MCF 10A (cell line): ENCODE results near the gene LETM1. TPM values are rescaled to one million over a fixed set of nuclear protein-coding genes. Genes with fewer than 3 reads are reported as not detected.

Source experiments
- BruUV-seq: library from RNA; stranded (reverse); fragments of 400-500 nt; replicated peaks from 2 replicates; lab custom pipeline; 2021; lab: Mats Ljungman, UMichigan
- CTCF ChIA-PET: fragments of 300-600 bp; sonication (Branson Sonifier 250); formaldehyde crosslinking; extraction: SDS; loops from one replicate; lab custom pipeline; 2021; ENCODE audit warnings: antibody characterized with exemption, inconsistent platforms; lab: Yijun Ruan, JAX
- POLR2A ChIA-PET: fragments of 300-600, 350-650 bp; sonication (Branson Sonifier 250); formaldehyde crosslinking; extraction: SDS; loops from one replicate; lab custom pipeline; 2020; ENCODE audit warnings: antibody characterized with exemption, inconsistent platforms; lab: Yijun Ruan, JAX
- DNase-seq: peaks from one replicate; pipeline ENCODE4 v3.0.0-alpha.2; 2018; ENCODE audit not compliant: unreplicated experiment
- H3K27ac Mint-ChIP-seq: one replicate; pipeline ENCODE4 v1.8.0; 2022; ENCODE audit warnings: mild to moderate bottlenecking, low read depth, mixed read lengths; ENCODE audit not compliant: unreplicated experiment
- H3K27me3 Mint-ChIP-seq: one replicate; pipeline ENCODE4 v1.8.0; 2022; ENCODE audit warnings: mixed read lengths; ENCODE audit not compliant: insufficient read depth, unreplicated experiment
- H3K36me3 Mint-ChIP-seq: one replicate; pipeline ENCODE4 v1.8.0; 2022; ENCODE audit warnings: mild to moderate bottlenecking, moderate library complexity, mixed read lengths; ENCODE audit not compliant: insufficient read depth, unreplicated experiment
- H3K4me1 Mint-ChIP-seq: one replicate; pipeline ENCODE4 v1.8.0; 2022; ENCODE audit warnings: mixed read lengths; ENCODE audit not compliant: insufficient read depth, unreplicated experiment
- H3K4me3 Mint-ChIP-seq: one replicate; pipeline ENCODE4 v1.8.0; 2022; ENCODE audit warnings: mild to moderate bottlenecking, moderate library complexity, mixed read lengths; ENCODE audit not compliant: unreplicated experiment
- H3K9me3 Mint-ChIP-seq: one replicate; pipeline ENCODE4 v1.8.0; 2022; ENCODE audit warnings: mixed read lengths; ENCODE audit not compliant: unreplicated experiment
- intact Hi-C: fragments of 100-400 bp; cut with micrococcal nuclease; formaldehyde crosslinking; loops from 2 replicates; pipeline ENCODE4 v1.14.1; 2022
- total RNA-seq: library from RNA; stranded (reverse); gene quantifications from 2 replicates; pipeline ENCODE4 v1.2.3, GENCODE V29; 2022
- TF ChIP-seq, protein P1 (sequence below): fragments of 200-600 bp; IDR thresholded peaks from one replicate; pipeline ENCODE4 v1.8.0; 2022; ENCODE audit warnings: antibody characterized with exemption, mild to moderate bottlenecking; ENCODE audit not compliant: unreplicated experiment

Gene LETM1
- total RNA-seq, 1 experiment from 2014 or later = 85.0 TPM

DNA sequence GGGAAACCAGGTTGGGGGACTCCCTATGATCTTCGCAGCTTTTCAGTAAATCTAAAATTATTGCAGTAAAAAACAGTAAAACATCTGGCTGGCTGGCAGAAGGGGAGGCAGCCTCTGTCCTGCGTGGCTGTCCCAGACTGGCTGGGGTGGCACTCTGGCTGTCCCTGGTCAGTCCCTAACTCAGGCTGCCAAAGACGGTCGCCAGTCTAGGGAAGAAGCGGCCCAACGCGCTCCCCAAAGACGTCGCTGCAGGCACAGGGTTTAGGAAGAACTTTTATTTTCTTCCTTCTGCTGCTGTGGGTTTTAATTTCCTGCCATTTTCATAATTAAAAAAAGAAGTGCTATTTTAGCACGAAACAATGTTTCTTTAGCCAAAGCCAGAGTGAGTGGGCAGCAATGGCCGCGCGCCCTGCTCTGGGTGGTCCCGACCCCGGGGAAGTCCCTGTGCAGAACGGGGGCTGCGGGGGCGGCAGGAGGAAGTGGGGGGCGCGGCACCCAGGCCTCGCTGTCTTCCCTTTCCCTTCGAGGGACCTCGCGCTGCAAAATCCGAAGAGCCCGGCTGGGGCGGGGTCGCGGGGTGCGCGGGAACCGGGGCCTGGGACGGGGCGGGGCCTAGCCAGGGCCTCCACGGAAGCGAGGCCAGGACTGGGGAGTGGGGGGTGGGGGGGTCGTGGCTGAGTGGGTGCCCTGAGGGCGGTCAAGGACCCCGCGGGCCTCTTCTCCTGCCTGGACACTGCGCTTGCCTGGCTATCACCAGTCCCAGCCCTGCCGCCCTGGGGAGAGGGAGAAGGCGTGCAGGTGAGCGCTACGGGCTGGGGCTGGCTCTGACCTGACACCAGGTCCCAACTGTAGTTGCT is 6.3 kb upstream of the LETM1 start:
- TF ChIP-seq, protein P1, sequence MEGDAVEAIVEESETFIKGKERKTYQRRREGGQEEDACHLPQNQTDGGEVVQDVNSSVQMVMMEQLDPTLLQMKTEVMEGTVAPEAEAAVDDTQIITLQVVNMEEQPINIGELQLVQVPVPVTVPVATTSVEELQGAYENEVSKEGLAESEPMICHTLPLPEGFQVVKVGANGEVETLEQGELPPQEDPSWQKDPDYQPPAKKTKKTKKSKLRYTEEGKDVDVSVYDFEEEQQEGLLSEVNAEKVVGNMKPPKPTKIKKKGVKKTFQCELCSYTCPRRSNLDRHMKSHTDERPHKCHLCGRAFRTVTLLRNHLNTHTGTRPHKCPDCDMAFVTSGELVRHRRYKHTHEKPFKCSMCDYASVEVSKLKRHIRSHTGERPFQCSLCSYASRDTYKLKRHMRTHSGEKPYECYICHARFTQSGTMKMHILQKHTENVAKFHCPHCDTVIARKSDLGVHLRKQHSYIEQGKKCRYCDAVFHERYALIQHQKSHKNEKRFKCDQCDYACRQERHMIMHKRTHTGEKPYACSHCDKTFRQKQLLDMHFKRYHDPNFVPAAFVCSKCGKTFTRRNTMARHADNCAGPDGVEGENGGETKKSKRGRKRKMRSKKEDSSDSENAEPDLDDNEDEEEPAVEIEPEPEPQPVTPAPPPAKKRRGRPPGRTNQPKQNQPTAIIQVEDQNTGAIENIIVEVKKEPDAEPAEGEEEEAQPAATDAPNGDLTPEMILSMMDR = no peak
- intact Hi-C loops = no loop called here
- Mint-ChIP-seq H3K27ac (no peak overlapping the region), H3K4me1 (no peaks in the 10 kb centered on the region), H3K9me3 (no peaks in the 10 kb centered on the region), H3K4me3 (no peak overlapping the region), H3K36me3 (peaks cover 5% of the 10 kb centered on the region), H3K27me3 (no peaks in the 10 kb centered on the region)
- BruUV-seq = no TSS peak
- ChIA-PET POLR2A (interaction anchor here (0.6 to 1.8 kb wide), 3 partner anchors 8 to 189 kb away, joined by 3 to 4 read pairs (median 3); no protein-coding TSS in a partner anchor), CTCF (interaction anchor here (0.6 to 1.3 kb wide), 4 partner anchors 36 to 136 kb away, joined by 3 to 4 read pairs (median 4); no protein-coding TSS in a partner anchor)
- DNase-seq = no peak

DNA sequence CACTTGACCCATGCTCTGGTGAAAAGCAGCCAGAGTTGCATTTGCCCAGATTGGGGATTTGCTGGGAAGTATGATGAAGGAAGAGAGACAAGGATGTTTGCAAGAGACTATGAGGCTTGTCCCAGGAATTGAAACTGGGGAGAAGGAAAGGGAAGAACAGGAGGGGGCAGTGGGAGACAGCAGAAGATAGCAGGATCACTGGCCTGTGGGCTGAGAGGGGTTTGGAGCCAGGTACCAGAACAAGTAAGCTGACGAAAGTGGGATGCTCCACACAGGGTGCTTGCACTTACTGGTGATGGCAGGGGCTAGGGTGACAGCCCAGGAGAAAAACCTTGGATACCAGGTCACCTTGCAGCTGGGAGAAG is 3.4 kb upstream of the LETM1 start:
- H3K27me3 Mint-ChIP-seq = no peaks in the 10 kb centered on the region
- intact Hi-C loops = no loop called here
- no peak for DNase-seq
- TF ChIP-seq, protein P1 = no peak
- no peaks in the 10 kb centered on the region for H3K9me3 Mint-ChIP-seq
- no peak overlapping the region for H3K4me3 Mint-ChIP-seq
- H3K27ac Mint-ChIP-seq = no peak overlapping the region
- ChIA-PET CTCF (interaction anchor here (8.0 kb wide), 1 partner anchor 40 kb away, joined by 49 read pairs; no protein-coding TSS in a partner anchor), POLR2A (interaction anchor here (0.9 kb wide), 1 partner anchor 10 kb away, joined by 3 read pairs; no protein-coding TSS in a partner anchor)
- peaks cover 5% of the 10 kb centered on the region for H3K4me1 Mint-ChIP-seq
- no TSS peak for BruUV-seq
- peaks cover 5% of the 10 kb centered on the region for H3K36me3 Mint-ChIP-seq

DNA sequence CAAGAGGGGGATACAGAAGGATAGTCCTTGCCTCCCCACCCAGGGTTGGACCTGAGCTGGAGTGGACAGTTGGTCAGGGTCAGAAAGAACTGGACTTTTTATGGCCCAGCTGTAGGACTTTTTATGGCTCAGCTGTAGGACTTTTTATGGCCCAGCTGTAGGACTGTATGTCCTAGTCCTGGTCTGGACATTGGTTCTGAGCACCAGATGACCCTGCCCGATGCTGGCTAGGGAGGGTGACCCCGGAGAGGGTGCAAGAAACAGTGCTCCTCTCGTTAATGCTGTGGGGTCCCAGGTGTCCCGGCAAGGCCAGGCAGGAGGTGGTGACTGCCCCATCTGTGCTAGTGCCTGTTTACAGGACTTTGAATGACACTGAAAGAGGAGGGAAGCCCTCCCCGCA is 2.0 kb upstream of the LETM1 start:
- TF ChIP-seq, protein P1 = no peak
- H3K4me3 Mint-ChIP-seq = no peak overlapping the region
- POLR2A ChIA-PET = interaction anchor here (0.6 kb wide), 1 partner anchor 37 kb away, joined by 3 read pairs; no protein-coding TSS in a partner anchor
- CTCF ChIA-PET = interaction anchor here (1.0 to 8.0 kb wide), 2 partner anchors 41 to 48 kb away, joined by 3 to 49 read pairs; no protein-coding TSS in a partner anchor
- H3K9me3 Mint-ChIP-seq = no peaks in the 10 kb centered on the region
- BruUV-seq = no TSS peak
- H3K27ac Mint-ChIP-seq = no peak overlapping the region
- no peaks in the 10 kb centered on the region for H3K27me3 Mint-ChIP-seq
- DNase-seq = no peak
- intact Hi-C loops = no loop called here
- H3K4me1 Mint-ChIP-seq = peaks cover 15% of the 10 kb centered on the region
- peaks cover 8% of the 10 kb centered on the region for H3K36me3 Mint-ChIP-seq
